Stimulated activated CD8-positive, alpha-beta memory T cell treated with anti-CD3 and anti-CD28 coated beads, Interleukin-15, amount 100 ng/mL, for 4 hours (primary cell): Measurements from ENCODE around the gene P2RX5.
A peak's percentile ranks its signal among the peaks of the same experiment; 100 is the strongest.

Experiments used
- DNase-seq, 2 donors: peaks; one replicate each; pipeline ENCODE4 v3.0.0-alpha.2; 2020; ENCODE audit warnings: low read depth in 2 of 2

The P2RX5 gene

DNA sequence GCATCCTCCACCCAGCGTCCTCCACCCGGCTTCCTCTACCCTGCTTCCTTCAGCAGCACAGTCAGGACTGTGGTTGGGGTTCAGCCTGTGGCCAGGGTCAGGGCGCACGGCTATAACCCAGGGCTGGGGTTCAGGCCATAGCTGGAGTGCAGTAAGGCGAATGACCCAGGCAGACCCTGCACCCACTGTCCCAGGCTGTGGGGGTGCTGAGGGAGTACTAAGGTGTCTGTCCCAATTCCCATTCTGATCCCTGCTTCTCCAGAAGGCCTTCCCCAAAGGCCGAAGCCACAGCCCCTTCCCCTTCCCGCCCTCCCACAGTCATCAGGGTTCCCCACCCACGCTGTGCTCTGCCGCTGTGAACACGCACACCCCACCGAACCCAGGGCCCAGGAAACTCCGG is 14.9 kb downstream of the P2RX5 start:
- no peak for DNase-seq

- no peak for DNase-seq
Measured at GRCh38 chr17:3679531-3680126, 16.3 kb downstream of the P2RX5 start.

- DNase-seq = no peak
Measured at GRCh38 chr17:3678821-3679530, 17.0 kb downstream of the P2RX5 start.

- no peak for DNase-seq
Measured at GRCh38 chr17:3678095-3678820, 17.7 kb downstream of the P2RX5 start.

DNA sequence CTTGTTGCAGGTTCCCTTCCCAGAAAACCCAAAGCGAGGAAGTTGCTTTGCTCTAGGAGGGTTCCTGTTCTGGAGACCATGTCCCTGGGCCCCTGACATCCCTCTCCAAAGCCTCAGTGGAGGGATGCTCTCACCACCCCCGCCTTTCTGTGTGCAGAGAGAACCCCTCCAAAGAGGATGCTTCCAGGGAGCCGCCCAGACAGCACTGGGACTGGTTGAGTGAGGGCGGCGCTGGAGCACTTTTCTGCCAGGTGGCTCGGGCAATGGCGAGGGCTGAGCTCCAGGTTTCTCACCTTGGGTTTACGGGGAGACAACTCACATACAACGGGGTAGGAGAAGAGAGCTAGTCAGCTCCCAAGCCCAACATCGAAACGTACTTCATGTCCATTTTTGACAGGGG is 20.1 kb downstream of the P2RX5 start:
- no peak for DNase-seq

- DNase-seq = no peak
Measured at GRCh38 chr17:3672571-3672970, 23.4 kb downstream of the P2RX5 start.

DNA sequence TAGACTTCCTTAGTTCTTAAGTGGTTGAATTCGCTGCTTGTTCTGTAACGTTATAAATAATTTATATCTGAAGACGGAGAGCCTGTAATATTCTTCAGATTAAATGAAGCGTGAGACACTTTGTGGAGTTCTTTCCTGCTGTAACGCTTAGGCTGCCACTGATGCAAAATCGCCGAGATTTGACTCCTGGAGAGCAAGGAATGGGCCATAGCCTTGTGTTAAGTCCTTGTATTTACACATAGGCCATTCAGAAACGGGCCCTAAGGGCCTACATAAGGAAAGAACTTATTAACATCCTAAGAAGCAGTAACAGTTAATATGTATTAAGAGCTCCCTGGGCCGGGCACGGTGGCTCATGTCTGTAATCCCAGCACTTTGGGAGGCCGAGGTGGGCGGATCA is 26.4 kb downstream of the P2RX5 start:
- no peak for DNase-seq

GRCh38 chr17:3669085-3669347 is 26.9 kb downstream of the P2RX5 start:
- DNase-seq = no peak

- peak; percentile 94 to 99 for DNase-seq
Measured at GRCh38 chr17:3668279-3669084, 27.5 kb downstream of the P2RX5 start, which contains the start of the genes EMC6 and TAX1BP3. EMC6 (plus strand) TSS chr17:3668812; CDS start chr17:3669147, 335 bp downstream. TAX1BP3 (minus strand) TSS chr17:3668578; CDS start chr17:3668526, 52 bp downstream.

DNA sequence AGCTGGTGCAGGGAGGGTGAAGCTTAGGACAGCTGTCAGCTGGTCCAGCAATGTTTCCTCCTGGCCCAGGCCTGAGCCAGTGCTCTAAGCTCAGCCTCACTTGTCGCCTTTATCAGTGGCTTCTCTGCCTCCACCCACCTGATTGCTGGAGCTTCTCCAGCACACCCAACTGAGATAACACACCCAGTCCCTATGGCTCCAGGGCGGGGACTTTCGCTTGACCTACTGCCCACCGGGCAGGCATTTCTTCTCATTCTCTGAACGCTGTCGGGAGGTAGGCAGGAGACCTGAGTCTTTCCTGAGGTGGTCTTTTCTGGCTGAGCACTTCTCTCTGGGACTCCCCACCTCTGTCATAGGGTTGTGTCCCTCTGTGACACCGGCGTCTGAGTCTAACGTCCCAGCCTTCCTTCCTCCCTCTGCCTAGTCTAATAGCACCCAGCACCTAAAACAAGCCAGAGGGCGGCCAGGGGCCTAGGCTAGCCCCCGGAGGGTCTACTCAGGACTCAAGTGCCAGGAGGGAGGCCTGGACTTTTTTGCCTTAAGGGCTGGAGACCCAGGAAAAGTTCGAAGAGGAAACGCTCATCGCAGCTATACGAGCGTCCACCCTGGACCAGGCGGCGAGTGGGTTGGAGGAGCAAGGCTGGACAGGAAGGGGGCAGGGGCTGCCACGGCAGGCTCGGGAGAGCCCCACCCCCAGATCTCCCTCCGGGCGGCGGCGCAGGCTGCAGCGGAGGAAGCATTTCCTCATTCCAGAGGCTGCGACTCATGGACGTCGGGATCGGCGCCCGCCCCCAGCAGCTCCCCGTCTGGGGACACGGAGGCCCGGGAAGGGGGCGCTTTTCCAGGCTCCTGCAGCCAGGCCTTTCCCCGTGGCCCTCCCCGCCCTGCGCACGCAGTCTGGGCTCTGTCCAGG is 28.3 kb downstream of the P2RX5 start:
- no peak for DNase-seq

GRCh38 chr17:3666516-3666915 is 29.4 kb downstream of the P2RX5 start:
- no peak for DNase-seq

DNA sequence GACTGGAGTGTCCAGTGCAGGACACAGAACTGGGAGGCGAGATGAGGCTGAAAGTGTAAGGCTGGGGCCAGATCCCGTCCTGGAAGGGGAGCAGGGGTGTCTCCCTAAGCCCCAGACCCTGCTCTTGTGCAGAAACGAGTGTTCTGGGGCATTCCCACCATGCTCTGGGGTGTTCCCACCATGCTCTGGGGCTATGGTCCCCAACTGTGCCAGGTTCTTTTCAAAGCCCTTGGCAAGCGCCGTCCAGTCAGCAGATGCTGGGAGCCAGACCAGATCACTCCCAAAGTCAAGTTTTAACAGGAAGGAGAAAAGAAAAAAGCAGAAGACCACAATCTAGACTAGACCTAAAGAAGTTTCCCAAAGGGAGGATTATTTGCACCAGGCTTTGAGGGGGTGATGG is 30.1 kb downstream of the P2RX5 start:
- DNase-seq = no peak

GRCh38 chr17:3663102-3664011 is 32.6 kb downstream of the P2RX5 start:
- DNase-seq = no peak

GRCh38 chr17:3660311-3660891 is 35.6 kb downstream of the P2RX5 start:
- no peak for DNase-seq

DNA sequence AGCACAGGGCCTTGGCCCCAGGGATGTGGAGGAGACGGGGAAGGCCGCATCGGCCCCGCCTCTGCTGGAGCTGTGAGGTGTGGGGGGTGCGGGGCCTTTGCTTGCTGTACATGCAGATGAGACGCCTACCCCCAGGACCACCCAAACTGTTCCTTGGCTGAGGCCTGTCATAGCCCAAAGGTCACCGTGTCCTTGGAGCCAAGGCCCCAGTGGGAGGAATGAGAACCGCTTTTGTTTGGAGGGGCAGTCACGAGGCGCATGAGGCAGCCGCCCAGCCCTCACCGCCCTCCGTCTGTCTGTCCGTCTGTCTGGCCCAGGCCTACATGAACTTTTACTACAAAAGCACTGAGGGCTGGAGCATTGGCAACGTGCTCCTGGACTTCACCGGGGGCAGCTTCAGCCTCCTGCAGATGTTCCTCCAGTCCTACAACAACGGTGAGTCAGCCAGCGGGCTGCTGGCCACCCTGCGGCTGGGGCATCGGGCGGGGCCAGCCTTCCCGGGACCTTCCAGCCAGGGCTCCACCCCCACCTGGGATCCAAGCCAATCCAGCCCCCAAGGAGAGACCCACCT is 36.3 kb downstream of the P2RX5 start:
- no peak for DNase-seq

DNA sequence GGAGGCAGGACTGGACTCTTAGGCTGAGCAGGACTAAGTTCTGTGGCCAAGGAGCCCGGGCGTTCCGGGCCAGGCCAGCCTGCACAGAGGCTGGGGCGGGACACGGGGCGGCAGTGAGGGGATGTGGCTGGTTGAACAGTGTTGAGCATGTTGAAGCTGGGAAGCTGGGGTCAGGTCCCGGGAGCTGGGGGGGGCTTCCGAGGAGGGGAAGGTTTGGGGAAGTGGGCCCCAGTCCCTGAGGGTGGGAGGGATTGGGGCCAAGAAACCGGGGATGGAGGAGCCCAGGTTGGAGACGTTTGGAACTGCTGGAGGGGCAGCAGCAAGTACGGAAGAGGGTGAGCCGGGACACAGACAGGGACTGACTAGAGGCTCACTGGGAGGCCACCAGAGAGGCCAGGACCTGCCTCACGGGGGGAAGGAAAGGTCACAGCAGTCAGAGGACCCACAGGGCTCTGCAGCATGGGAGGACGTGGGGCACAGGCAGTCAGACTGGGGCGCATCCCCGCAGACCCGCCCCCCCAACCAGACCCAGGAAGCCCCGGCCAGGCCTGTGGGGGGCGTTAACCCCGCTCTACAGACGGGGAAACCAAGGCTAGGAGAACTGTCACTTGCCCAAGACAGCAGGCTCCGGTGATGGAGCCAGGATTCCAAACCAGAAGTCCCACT is 37.0 kb downstream of the P2RX5 start:
- DNase-seq = no peak

GRCh38 chr17:3657874-3658783 is 37.8 kb downstream of the P2RX5 start:
- DNase-seq = no peak

DNA sequence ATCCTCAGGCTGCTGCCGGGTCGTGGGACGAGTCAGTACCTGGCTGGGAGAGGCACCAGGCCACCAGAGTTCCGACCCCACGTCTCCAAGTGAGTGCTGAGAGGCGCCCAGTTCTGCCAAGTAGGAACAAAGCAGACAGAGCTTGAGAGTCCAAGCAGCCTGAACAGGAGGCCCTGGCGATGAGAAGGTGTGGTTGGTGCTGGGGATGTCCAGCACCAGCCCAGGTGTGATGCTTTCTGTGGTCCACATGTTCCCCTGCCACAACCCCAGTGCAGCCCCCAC is 38.4 kb downstream of the P2RX5 start:
- no peak for DNase-seq
